ENCODE data around the gene CDK11B.

Gene CDK11B

GRCh38 chr1:1618396-1619068, 40.3 kb downstream of the CDK11B start:
- no peak for DNase-seq (ENCODE audit: low read depth)
- TF ChIP-seq CTCF (IDR thresholded peaks at IDR 0.05; ENCODE audit: control insufficient read depth, extremely low read depth, insufficient read depth) = no peak
- H3K4me3 ChIP-seq (ENCODE audit: low read depth, low read length) = no peak overlapping the region

DNA sequence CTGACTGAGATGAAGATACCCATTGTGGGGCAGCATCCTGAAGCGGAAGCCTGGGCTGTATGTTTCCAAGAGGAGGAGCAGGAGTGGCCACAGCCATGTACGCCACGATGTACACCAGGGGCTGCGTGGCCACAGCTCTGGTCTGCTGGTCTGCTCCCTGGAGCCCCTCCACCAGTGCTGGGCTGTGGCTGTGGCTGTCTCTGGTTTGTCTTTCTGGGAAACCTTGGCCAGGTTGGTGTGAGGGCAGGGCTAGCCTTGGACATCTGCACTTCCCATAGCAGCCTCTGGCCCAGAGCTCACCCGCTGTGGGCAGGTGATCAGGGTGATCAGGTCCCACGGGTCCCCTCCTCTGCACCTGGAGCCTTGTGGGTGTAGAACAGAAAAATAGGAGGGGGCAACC, 40.9 kb downstream of the CDK11B start:
- no peak for DNase-seq (ENCODE audit: low read depth)
- no peak overlapping the region for H3K4me3 ChIP-seq (ENCODE audit: low read depth, low read length)
- no peak for TF ChIP-seq CTCF (IDR thresholded peaks at IDR 0.05; ENCODE audit: control insufficient read depth, extremely low read depth, insufficient read depth)

- H3K4me3 ChIP-seq (ENCODE audit: low read depth, low read length) = no peak overlapping the region
Observed at GRCh38 chr1:1617516-1617915, 41.3 kb downstream of the CDK11B start.

DNA sequence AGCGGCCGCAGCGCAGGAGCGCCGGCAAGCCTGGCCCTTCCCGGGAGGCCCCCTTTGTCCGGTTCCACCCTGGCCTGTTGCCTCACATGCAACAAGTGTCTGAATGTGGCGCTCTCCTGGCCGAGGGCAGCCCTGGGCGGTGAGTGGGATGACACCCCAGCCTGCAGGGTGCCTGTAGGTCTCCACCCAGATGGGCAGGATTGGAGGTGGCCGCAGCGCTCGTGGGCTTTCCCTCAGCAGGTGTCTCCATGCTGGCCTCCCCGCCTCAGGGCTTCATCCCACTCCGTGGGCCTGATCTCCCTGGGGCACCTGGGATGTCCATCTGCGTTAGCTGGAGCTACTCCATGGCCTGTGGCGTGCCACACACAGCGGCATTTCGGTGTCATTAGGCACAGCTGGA, 42.0 kb downstream of the CDK11B start:
- no peak for TF ChIP-seq CTCF (IDR thresholded peaks at IDR 0.05; ENCODE audit: control insufficient read depth, extremely low read depth, insufficient read depth)
- peak overlapping the region; percentile 90 for H3K4me3 ChIP-seq (ENCODE audit: low read depth, low read length)
- DNase-seq (ENCODE audit: low read depth) = no peak

More at GRCh38 chr1:1617516-1617915, 41.3 kb downstream of the CDK11B start:
- no peak for DNase-seq (ENCODE audit: low read depth)
- no peak for TF ChIP-seq CTCF (IDR thresholded peaks at IDR 0.05; ENCODE audit: control insufficient read depth, extremely low read depth, insufficient read depth)

DNA sequence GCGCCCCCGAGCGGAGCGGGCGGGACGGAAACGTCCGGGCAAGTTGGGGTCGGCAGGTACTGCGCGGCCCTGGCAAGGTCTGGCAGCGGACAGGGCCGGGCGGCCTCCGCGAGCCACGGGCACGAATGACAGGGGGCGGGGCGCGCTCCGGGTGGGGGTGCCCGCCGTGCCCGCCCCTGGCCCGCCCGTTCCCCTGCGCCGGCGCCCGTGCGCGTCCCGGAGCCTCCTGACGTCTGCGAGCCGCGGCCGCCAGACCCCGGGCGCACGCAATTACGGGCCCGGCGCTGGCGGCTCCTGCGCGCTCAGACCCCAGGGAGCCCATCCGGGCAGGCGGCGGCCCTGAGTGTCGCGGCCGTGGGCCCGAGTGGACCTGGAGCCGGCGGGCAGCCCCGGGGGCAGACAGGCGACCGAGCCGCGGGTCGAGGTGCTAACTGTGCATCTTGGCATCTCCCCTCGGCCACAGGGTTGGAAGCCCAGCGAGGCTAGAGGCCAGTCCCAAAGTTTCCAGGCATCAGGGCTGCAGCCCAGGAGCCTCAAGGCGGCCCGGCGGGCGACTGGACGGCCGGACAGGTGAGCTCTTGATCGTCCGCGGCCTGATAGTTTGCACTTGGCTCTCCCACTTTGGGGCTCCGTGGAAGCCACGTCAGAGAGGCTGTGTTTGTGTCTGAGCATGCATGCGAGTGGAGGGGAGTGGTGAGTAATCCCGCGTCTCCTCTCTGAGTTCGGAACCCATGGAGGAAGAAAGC, 42.6 kb downstream of the CDK11B start:
- peak overlapping the region; percentile 90 for H3K4me3 ChIP-seq (ENCODE audit: low read depth, low read length)
- DNase-seq (ENCODE audit: low read depth) = no peak
- no peak for TF ChIP-seq CTCF (IDR thresholded peaks at IDR 0.05; ENCODE audit: control insufficient read depth, extremely low read depth, insufficient read depth)

- peak; percentile 92 for DNase-seq (ENCODE audit: low read depth)
- no peak for TF ChIP-seq CTCF (IDR thresholded peaks at IDR 0.05; ENCODE audit: control insufficient read depth, extremely low read depth, insufficient read depth)
- H3K4me3 ChIP-seq (ENCODE audit: low read depth, low read length) = peak within 1 kb of the TSS; percentile 90
Observed at GRCh38 chr1:1615256-1616044, 43.4 kb downstream of the CDK11B start, which contains the start of gene MIB2. Gene MIB2, plus strand, starts transcription at chr1:1615500. Its CDS starts 7,953 bp downstream, at chr1:1623453.
